ENCODE measurements around the gene ZSWIM6.

DNA sequence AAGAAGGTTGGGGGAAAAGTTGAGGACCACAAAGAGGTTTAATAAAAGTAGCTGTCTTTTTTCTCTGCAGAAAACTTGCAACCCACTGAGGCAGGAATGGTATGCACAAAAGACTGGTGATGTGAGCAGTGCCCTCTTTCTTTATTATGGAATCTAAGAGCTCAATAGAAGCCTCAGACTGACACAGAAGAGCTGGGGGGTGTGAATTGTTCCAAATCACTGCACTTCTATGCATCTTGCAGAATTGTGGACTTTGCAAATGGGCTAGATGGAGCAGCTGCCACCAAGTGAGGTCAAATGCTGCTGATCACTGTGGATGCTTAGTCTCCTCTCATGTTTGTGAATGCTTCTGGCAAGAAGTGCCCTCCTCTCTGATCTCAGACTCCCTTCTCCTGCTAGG is 227.1 kb downstream of the ZSWIM6 start:
- TF ChIP-seq, protein P1, sequence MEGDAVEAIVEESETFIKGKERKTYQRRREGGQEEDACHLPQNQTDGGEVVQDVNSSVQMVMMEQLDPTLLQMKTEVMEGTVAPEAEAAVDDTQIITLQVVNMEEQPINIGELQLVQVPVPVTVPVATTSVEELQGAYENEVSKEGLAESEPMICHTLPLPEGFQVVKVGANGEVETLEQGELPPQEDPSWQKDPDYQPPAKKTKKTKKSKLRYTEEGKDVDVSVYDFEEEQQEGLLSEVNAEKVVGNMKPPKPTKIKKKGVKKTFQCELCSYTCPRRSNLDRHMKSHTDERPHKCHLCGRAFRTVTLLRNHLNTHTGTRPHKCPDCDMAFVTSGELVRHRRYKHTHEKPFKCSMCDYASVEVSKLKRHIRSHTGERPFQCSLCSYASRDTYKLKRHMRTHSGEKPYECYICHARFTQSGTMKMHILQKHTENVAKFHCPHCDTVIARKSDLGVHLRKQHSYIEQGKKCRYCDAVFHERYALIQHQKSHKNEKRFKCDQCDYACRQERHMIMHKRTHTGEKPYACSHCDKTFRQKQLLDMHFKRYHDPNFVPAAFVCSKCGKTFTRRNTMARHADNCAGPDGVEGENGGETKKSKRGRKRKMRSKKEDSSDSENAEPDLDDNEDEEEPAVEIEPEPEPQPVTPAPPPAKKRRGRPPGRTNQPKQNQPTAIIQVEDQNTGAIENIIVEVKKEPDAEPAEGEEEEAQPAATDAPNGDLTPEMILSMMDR (conservative IDR thresholded peaks at IDR 0.05; ENCODE audit: low read depth, low read length), result no peak
- TF ChIP-seq EZH2 (IDR thresholded peaks at IDR 0.05; ENCODE audit: low read length, unreplicated experiment), result no peak

All from PC-3 (cell line).